GM12873 (cell line): ENCODE results near the gene ZC3HAV1L.

Experiments used
- TF ChIP-seq, protein P1 (sequence below): IDR thresholded peaks from 2 replicates; pipeline ENCODE4 v1.5.1; 2012; ENCODE audit warnings: low read depth, mild to moderate bottlenecking, moderate library complexity, low read length, control low read depth; ENCODE audit not compliant: insufficient read depth; ENCODE audit errors: missing control alignments

The ZC3HAV1L gene

DNA sequence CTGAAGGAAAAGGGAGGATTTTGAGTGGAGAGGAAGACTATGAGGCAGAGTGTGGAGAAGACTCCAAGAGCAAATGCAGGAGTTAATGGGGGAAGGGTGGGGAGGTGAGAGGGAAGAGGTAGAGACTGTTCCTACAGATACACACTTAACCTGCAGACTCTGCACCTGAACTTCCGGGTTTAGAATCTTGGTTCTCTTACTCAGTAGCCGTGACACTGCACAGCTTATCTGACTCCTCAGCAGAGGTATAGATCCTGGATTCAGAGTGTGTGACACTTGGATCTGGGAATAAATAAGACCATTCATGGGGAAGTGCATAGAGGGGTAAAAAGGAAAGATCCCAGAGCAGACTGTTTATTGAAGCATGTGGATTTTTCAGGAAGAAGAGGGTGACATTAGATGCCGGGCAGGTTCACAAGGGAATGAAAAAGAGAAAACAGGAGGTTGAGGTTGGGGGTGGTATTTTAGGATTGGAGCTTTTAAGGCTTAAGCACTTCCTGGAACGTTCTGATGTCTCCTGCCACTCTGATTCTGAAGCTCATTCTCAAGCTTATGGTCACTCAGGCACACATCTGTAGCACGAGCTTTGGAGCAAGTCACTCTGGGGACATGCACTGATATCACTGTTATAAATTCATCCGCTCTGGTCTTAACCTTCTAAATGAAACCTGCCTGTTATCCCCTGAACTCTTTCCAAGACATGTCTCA, 5.7 kb upstream of the ZC3HAV1L start:
- TF ChIP-seq, protein P1, sequence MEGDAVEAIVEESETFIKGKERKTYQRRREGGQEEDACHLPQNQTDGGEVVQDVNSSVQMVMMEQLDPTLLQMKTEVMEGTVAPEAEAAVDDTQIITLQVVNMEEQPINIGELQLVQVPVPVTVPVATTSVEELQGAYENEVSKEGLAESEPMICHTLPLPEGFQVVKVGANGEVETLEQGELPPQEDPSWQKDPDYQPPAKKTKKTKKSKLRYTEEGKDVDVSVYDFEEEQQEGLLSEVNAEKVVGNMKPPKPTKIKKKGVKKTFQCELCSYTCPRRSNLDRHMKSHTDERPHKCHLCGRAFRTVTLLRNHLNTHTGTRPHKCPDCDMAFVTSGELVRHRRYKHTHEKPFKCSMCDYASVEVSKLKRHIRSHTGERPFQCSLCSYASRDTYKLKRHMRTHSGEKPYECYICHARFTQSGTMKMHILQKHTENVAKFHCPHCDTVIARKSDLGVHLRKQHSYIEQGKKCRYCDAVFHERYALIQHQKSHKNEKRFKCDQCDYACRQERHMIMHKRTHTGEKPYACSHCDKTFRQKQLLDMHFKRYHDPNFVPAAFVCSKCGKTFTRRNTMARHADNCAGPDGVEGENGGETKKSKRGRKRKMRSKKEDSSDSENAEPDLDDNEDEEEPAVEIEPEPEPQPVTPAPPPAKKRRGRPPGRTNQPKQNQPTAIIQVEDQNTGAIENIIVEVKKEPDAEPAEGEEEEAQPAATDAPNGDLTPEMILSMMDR, result no peak

DNA sequence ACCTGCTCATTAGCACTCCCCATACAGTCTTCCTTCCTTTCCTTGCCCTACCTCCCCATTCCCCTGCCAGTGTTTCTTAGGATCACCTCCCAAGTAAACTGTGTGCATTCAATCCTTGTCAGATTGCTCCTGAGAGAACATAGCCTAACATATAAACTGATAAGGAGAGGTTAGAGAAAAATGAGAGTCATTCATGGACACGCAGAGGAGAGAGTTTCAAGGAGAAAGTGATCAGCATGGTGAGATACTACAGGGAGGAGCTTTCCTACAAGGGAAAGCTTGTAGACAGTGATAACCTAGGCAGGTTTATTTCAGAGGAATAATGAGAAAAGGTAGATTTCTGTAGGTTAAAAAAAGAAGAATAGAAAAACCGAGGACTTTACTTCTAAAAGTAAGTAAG, 2.8 kb upstream of the ZC3HAV1L start:
- TF ChIP-seq, protein P1, result no peak

- TF ChIP-seq, protein P1, result no peak
Observed at GRCh38 chr7:139036901-139037300, 1.1 kb upstream of the ZC3HAV1L start.

DNA sequence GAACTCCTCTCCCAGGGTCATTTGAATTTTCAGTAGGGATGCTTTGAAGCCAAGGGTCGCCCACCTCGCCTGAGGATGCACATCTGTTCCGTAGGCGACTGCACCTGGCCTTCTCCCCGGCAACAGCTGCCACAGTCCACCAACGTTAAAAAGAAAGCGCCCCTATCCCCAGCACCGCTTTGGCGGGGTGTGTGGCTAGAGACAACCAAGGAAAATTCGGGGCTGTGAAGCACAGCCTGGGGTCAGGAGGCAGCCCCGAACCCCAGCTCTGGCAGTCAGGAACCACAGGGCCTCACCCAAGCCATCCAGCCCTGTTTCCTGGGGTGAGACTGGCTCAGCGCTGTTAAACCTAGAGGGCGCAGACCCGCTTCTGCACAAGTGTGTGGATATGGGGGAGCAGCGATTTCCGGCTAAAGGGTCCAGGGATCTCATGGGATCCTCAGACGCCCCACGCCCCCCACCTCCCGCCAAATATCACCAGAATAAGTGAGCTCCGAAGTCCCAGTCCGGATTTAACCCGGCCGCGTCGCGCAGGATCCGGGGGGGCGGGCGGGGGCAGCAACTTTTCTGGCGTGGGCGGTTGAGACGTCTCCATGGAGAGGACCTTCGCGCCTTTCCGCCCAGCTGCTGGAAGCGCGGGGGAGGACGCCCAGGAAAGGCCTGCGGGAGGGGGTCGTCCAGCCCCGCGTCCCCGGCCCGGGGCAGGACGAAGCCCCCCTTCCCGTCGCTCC, 822 bp downstream of the ZC3HAV1L start:
- TF ChIP-seq, protein P1, result peak; percentile 6

- TF ChIP-seq, protein P1, result no peak
Observed at GRCh38 chr7:139034336-139034735, 1.5 kb downstream of the ZC3HAV1L start.

- TF ChIP-seq, protein P1, result no peak
Observed at GRCh38 chr7:139033346-139034114, 2.3 kb downstream of the ZC3HAV1L start.

- TF ChIP-seq, protein P1, result no peak
Observed at GRCh38 chr7:139032473-139032872, 3.4 kb downstream of the ZC3HAV1L start.
